ENCODE measurements around the gene RADIL. TPM values are rescaled to one million over a fixed set of nuclear protein-coding genes. Genes with fewer than 3 reads are reported as not detected.

The RADIL gene
- total RNA-seq, 4 donors from 2014 or later: 0.80 to 6.2 (median 1.7) TPM

DNA sequence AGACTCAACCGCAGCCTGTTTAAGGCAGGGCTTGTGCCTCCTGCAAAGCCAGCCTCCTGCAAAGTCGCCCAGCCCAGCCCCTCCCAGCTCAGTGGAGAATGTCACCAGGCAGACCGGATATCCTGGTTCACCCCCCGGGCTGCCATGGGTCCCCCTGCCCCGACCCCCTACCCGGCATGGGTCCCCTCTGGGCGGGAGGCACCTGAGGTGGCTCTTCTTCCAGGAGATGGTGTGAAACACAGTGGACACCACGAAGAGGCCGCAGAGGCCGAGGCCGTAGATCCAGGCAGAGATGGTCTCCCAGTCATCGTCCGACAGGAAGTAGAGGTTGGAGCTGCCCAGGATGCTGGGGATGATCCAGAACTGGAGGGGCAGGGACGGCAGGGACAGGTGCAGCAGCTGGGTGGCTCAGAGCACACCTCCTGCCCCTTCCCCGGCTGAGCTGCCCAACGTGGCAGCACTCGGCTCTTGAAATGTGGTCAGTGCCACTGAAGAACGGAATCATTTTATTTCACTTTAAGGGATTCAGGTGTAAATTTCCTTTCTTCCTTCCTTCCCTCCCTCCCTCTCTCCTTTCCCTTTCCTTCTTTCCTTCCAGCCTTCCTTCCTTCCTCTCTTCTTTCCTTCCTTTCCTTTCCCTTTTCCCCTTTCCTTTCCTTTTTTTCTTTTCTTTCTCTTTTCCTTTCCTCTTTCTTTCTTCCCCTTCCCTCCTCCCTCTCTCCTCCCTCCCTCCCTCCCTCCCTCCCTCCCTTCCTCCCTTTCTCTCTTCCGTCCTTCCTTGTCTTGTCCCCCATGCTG lies 36.7 kb upstream of the RADIL start:
- H3K27ac ChIP-seq: no peak overlapping the region
- no peak for DNase-seq
- no peaks in the 10 kb centered on the region for H3K36me3 ChIP-seq
- no peak for TF ChIP-seq POLR2AphosphoS5 (IDR thresholded peaks at IDR 0.05)
- no peak for TF ChIP-seq CTCF (IDR thresholded peaks at IDR 0.05)
- TF ChIP-seq EP300 (IDR thresholded peaks at IDR 0.05; ENCODE audit: low read depth): no peak
- TF ChIP-seq POLR2A (IDR thresholded peaks at IDR 0.05): no peak
- H3K27me3 ChIP-seq: no peaks in the 10 kb centered on the region
- in situ Hi-C loops (cut with MboI; ENCODE audit: low pct_ligation_motif_present in 1 of 4, low pct_unique_long_range_greater_than_20kb in 1 of 4, low sequenced_read_pairs in 3 of 4) (no loop called here), intact Hi-C loops (cut with DNase I; ENCODE audit: low total_unique reads) (no loop called here)
- 78 to 80% methylated on average over 2 to 18 of the region's 19 CpGs for WGBS, 2 donors (ENCODE audit: low coverage in 1 of 2)
- H3K4me1 ChIP-seq: no peaks in the 10 kb centered on the region
- H3K9me3 ChIP-seq: no peaks in the 10 kb centered on the region
- no peak overlapping the region for H3K4me3 ChIP-seq

DNA sequence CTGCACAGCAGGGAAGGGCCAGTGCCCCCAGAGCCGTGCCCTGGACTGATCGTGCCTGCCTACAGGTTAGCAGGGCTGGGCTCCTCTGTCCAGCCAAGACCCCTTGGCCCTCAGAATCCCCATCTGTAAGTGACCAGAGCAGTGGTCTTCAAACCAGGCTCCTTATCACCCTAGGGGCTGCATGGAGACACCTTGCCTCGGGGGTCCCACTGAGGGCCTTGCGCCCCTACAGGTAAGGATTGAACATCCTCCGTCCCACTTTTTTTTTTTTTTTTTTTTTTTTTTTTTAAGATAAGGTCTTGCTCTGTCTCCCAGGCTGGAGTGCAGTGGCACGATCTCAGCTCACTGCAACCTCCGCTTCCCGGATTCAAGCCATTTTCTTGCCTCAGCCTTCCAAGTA lies 32.6 kb upstream of the RADIL start:
- Histone ChIP-seq H3K27ac (no peak overlapping the region), H3K4me3 (no peak overlapping the region), H3K9me3 (no peaks in the 10 kb centered on the region), H3K36me3 (no peaks in the 10 kb centered on the region), H3K27me3 (no peaks in the 10 kb centered on the region), H3K4me1 (no peaks in the 10 kb centered on the region)
- intact Hi-C loops (cut with DNase I; ENCODE audit: low total_unique reads): no loop called here
- TF ChIP-seq POLR2AphosphoS5 (IDR thresholded peaks at IDR 0.05) (no peak), POLR2A (IDR thresholded peaks at IDR 0.05) (no peak), EP300 (IDR thresholded peaks at IDR 0.05; ENCODE audit: low read depth) (no peak), CTCF (IDR thresholded peaks at IDR 0.05) (no peak)
- in situ Hi-C loops (cut with MboI; ENCODE audit: low pct_ligation_motif_present in 1 of 4, low pct_unique_long_range_greater_than_20kb in 1 of 4, low sequenced_read_pairs in 3 of 4): no loop called here
- WGBS, 2 donors (ENCODE audit: low coverage in 1 of 2): 73 to 100% methylated on average over 2 to 8 of the region's 8 CpGs
- no peak for DNase-seq

- TF ChIP-seq POLR2A (IDR thresholded peaks at IDR 0.05): no peak
- TF ChIP-seq EP300 (IDR thresholded peaks at IDR 0.05; ENCODE audit: low read depth): no peak
- no peak for TF ChIP-seq CTCF (IDR thresholded peaks at IDR 0.05)
- TF ChIP-seq POLR2AphosphoS5 (IDR thresholded peaks at IDR 0.05): no peak
- Histone ChIP-seq H3K27me3 (no peaks in the 10 kb centered on the region), H3K9me3 (no peaks in the 10 kb centered on the region), H3K27ac (no peak overlapping the region), H3K4me1 (no peaks in the 10 kb centered on the region), H3K36me3 (no peaks in the 10 kb centered on the region), H3K4me3 (no peak overlapping the region)
- 88 to 99% methylated on average over 9 to 20 of the region's 20 CpGs for WGBS, 2 donors (ENCODE audit: low coverage in 1 of 2)
- in situ Hi-C loops (cut with MboI; ENCODE audit: low pct_ligation_motif_present in 1 of 4, low pct_unique_long_range_greater_than_20kb in 1 of 4, low sequenced_read_pairs in 3 of 4): no loop called here
- no peak for DNase-seq
- intact Hi-C loops (cut with DNase I; ENCODE audit: low total_unique reads): no loop called here
Measured at GRCh38 chr7:4911111-4911828, 27.8 kb upstream of the RADIL start.

GRCh38 chr7:4906682-4907081 lies 23.2 kb upstream of the RADIL start:
- TF ChIP-seq POLR2AphosphoS5 (IDR thresholded peaks at IDR 0.05) (no peak), CTCF (IDR thresholded peaks at IDR 0.05) (no peak), POLR2A (IDR thresholded peaks at IDR 0.05) (no peak), EP300 (IDR thresholded peaks at IDR 0.05; ENCODE audit: low read depth) (no peak)
- in situ Hi-C loops (cut with MboI; ENCODE audit: low pct_ligation_motif_present in 1 of 4, low pct_unique_long_range_greater_than_20kb in 1 of 4, low sequenced_read_pairs in 3 of 4) (no loop called here), intact Hi-C loops (cut with DNase I; ENCODE audit: low total_unique reads) (no loop called here)
- no peak for DNase-seq
- Histone ChIP-seq H3K27ac (no peak overlapping the region), H3K27me3 (no peaks in the 10 kb centered on the region), H3K4me1 (no peaks in the 10 kb centered on the region), H3K36me3 (no peaks in the 10 kb centered on the region), H3K4me3 (no peak overlapping the region), H3K9me3 (no peaks in the 10 kb centered on the region)
- WGBS, 2 donors (ENCODE audit: low coverage in 1 of 2): 33% methylated on average over 1 of the region's 1 CpG; no CpG with 5 or more reads in 1 of the 2 donors
